ENCODE results near the gene FGFR4.

The FGFR4 gene

GRCh38 chr5:177085985-177086653 lies 596 bp upstream of the FGFR4 start:
- DNase-seq: no peak

GRCh38 chr5:177087398-177088005 lies 787 bp downstream of the FGFR4 start:
- no peak for DNase-seq

- no peak for DNase-seq
Observed at GRCh38 chr5:177089127-177089526, 2.4 kb downstream of the FGFR4 start.

GRCh38 chr5:177089825-177090641 lies 3.3 kb downstream of the FGFR4 start:
- no peak for DNase-seq

GRCh38 chr5:177090813-177091212 lies 4.1 kb downstream of the FGFR4 start:
- DNase-seq: no peak

- DNase-seq: no peak
Observed at GRCh38 chr5:177091232-177091631, 4.5 kb downstream of the FGFR4 start.

GRCh38 chr5:177092178-177093081 lies 5.7 kb downstream of the FGFR4 start:
- no peak for DNase-seq

GRCh38 chr5:177093082-177093712 lies 6.5 kb downstream of the FGFR4 start:
- DNase-seq: no peak

- no peak for DNase-seq
Observed at GRCh38 chr5:177093803-177094202, 7.1 kb downstream of the FGFR4 start.

- no peak for DNase-seq
Observed at GRCh38 chr5:177094224-177095087, 7.7 kb downstream of the FGFR4 start.

- DNase-seq: no peak
Observed at GRCh38 chr5:177095088-177095669, 8.5 kb downstream of the FGFR4 start.

- DNase-seq: no peak
Observed at GRCh38 chr5:177096162-177097015, 9.7 kb downstream of the FGFR4 start.

- no peak for DNase-seq
Observed at GRCh38 chr5:177097016-177097985, 10.6 kb downstream of the FGFR4 start.

GRCh38 chr5:177098120-177098469 lies 11.4 kb downstream of the FGFR4 start:
- no peak for DNase-seq

- DNase-seq: no peak
Observed at GRCh38 chr5:177098470-177099141, 11.9 kb downstream of the FGFR4 start.

- DNase-seq: no peak
Observed at GRCh38 chr5:177099422-177100093, 12.8 kb downstream of the FGFR4 start.

GRCh38 chr5:177100714-177101121 lies 14.0 kb downstream of the FGFR4 start:
- no peak for DNase-seq

Data from stimulated activated CD4-positive, alpha-beta T cell treated with anti-CD3 and anti-CD28 coated beads, Interleukin-2, amount 100 ng/mL, for 48 hours (primary cell).